GM20000 (cell line): ENCODE data around the gene CHAC1.

ENCODE experiments used
- DNase-seq: peaks from one replicate; pipeline ENCODE4 v3.0.0; 2012; ENCODE audit warnings: low spot score
- CTCF ChIP-seq: IDR thresholded peaks from 2 replicates; pipeline ENCODE4 v1.5.1; 2012; ENCODE audit warnings: mild to moderate bottlenecking, control low read depth; ENCODE audit errors: extremely low read depth, missing control alignments

Gene CHAC1

GRCh38 chr15:40956541-40956982, 3.3 kb downstream of the CHAC1 start:
- DNase-seq, result no peak
- no peak for TF ChIP-seq CTCF

GRCh38 chr15:40957041-40957555, 3.8 kb downstream of the CHAC1 start:
- DNase-seq, result no peak

GRCh38 chr15:40957581-40958051, 4.3 kb downstream of the CHAC1 start:
- DNase-seq, result no peak
- TF ChIP-seq CTCF, result no peak

More at GRCh38 chr15:40957041-40957555, 3.8 kb downstream of the CHAC1 start:
- no peak for TF ChIP-seq CTCF

GRCh38 chr15:40958146-40958545, 4.9 kb downstream of the CHAC1 start:
- no peak for TF ChIP-seq CTCF
- no peak for DNase-seq

- DNase-seq, result peak; percentile 20
- no peak for TF ChIP-seq CTCF
Measured at GRCh38 chr15:40958723-40959122, 5.5 kb downstream of the CHAC1 start.

- peak; percentile 28 for DNase-seq
Measured at GRCh38 chr15:40959331-40960141, 6.3 kb downstream of the CHAC1 start.

More at GRCh38 chr15:40959331-40960141, 6.3 kb downstream of the CHAC1 start:
- TF ChIP-seq CTCF, result no peak
